ES-I3 (cell line): ENCODE measurements around the gene TTC28.

Experiments used
- H3K36me3 ChIP-seq: 2 replicates; pipeline ENCODE4 v1.6.1; 2013; ENCODE audit warnings: mild to moderate bottlenecking, low read length, control low read depth, moderate library complexity; ENCODE audit not compliant: insufficient read depth
- H3K4me1 ChIP-seq: 2 replicates; pipeline ENCODE4 v1.6.1; 2013; ENCODE audit warnings: mild to moderate bottlenecking, control low read depth, low read length; ENCODE audit not compliant: insufficient read depth
- H3K9ac ChIP-seq: 2 replicates; pipeline ENCODE4 v1.6.1; 2013; ENCODE audit warnings: low read depth, mild to moderate bottlenecking, low read length, moderate library complexity
- H3K9me3 ChIP-seq: 2 replicates; pipeline ENCODE4 v1.6.1; 2013; ENCODE audit warnings: mild to moderate bottlenecking, low read length, moderate library complexity; ENCODE audit not compliant: control insufficient read depth, insufficient read depth

The TTC28 gene

DNA sequence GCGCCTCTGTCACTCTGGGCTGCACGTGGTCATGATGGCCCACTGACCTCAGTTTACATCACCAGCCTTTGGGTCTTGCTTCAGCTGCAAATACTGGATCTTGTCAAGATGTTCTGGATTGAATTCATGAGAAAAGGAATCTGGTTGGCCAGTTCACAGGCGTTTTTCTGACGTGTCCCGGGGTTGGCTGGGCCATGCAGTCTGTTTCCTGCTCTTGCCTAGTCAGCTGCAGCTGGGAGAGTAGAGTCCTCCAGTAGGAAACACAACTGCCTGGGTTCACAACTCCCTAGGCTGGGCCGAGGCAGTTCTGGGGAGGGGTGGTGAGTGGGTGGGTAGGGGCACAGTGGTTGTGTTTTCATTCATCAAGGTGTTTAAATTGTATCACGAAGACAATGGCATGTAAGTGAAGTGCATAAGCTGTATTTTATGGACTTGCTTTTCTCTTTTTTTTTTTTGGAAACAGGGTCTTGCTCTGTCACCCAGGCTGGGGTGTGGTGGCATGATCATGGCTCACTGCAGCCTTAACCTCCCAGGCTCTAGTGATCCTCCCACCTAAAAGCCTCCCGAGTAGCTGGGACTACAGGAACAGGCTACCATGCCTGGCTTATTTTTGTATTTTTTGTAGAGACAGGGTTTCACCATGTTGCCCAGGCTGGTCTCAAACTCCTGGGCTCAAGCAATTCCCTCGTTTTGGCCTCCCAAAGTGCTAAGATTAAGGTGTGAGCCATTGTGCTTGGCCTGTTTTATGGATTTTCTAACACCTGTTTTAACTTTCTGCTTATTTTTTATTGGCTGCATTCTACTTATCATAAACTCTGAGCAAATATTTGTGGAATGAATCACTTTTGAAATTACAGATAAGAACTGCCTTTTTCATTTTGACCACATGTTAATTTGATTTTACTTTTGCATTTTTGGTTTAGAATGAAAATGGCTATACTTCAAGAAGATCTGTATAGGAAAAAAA, 706.6 kb downstream of the TTC28 start:
- Histone ChIP-seq H3K36me3 (no peaks in the 10 kb centered on the region; the same call in 1 of the 2 replicates), H3K4me1 (no peaks in the 10 kb centered on the region), H3K9me3 (no peaks in the 10 kb centered on the region), H3K9ac (no peak overlapping the region)

DNA sequence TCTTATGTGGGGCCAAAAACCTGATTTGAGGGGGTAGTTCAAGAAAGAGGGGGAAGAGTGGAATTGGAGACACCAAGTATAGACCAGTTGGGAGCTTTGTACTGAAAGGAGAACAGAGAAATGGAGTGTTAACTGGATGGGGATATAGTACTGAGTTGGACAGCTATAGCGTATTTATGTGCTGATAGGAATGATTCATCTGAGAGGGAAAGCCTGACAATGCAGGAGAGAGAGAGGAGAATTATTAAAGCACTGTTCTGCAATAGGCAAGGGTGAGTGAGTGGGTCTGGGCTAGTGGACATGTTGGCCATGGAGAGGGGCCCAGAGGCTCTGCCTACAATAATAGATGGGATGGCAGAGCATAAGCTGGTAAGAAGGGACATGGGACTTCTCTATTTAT, 707.7 kb downstream of the TTC28 start:
- H3K4me1 ChIP-seq: no peaks in the 10 kb centered on the region
- no peaks in the 10 kb centered on the region for H3K9me3 ChIP-seq
- H3K9ac ChIP-seq: no peak overlapping the region
- no peaks in the 10 kb centered on the region; the same call in 1 of the 2 replicates for H3K36me3 ChIP-seq

DNA sequence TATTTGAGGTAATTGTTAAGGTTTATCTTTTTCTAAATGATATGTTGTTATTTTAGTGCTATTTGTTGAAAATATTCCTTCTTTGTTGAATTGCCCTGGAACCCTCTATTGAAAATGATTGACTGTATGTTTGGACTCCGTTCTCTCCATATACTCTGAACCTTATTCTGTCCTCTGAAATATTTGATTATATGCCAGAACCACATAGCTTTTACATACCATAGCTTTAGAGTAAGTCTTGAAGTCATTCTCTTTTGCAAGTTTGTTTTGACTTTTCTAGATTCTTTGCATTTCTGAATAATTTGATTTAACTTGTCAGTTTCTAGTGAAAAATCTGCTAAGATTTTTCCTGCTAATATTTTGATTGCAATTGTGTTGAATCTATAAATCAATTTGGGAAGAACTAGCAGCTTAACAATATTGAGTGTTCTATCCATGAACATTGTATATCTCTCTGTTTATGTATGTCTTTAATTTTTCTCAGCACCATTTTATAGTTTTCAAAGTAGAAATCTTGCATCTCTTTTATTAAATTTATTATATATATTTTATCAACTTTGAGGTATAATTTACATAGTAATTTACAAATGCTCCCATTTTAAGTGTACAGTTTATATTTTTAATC, 708.9 kb downstream of the TTC28 start:
- no peaks in the 10 kb centered on the region for H3K9me3 ChIP-seq
- no peak overlapping the region for H3K9ac ChIP-seq
- H3K36me3 ChIP-seq: no peaks in the 10 kb centered on the region; the same call in 1 of the 2 replicates
- H3K4me1 ChIP-seq: 0 out of 2 replicates have a peak, but pooled peaks cover 4% of the 10 kb centered on the region

DNA sequence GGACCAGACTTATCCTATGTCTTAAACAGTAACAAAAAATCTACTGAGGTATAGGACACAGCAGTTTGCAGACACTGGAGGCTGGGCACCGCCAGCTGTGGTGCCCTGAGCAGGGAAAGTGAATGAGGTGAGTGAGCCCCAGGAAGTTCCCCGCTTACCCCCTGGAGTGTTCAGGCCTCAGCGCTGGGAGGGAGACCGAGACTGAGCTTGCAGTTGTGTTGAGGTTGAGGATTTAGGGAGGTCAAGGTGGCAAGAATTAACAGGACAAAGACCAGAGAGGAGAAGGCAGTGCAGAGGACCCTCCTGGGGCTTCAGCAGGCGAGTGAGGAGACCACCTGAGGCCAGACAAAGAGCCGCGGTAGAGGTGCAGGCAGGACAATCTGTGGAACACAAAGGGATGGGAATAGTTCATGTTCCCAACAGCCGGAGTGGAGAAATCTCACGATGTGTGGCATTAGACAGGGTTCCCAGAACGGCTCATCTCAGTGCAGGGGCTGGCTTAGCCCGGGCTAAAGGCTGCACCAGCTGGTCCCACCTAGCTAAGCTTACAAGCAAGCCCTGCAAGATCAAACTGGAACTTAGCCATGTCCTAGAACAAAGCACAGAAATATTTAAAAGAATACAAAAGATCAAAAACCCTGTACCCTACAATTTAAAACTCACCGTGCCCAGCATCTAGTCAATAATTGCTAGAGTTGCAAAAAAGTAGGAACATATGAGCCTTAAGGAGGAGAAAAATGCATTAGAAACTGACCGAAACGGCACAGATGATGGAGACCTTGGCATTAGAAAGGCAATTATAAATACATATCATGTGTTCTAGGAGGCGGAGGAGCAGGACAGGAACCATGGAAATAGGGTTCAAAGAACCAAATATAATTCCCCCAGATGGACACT, 713.2 kb downstream of the TTC28 start:
- H3K9me3 ChIP-seq: no peaks in the 10 kb centered on the region
- no peak overlapping the region for H3K9ac ChIP-seq
- H3K4me1 ChIP-seq: 0 out of 2 replicates have a peak, but pooled peaks cover 4% of the 10 kb centered on the region
- no peaks in the 10 kb centered on the region; the same call in 1 of the 2 replicates for H3K36me3 ChIP-seq

DNA sequence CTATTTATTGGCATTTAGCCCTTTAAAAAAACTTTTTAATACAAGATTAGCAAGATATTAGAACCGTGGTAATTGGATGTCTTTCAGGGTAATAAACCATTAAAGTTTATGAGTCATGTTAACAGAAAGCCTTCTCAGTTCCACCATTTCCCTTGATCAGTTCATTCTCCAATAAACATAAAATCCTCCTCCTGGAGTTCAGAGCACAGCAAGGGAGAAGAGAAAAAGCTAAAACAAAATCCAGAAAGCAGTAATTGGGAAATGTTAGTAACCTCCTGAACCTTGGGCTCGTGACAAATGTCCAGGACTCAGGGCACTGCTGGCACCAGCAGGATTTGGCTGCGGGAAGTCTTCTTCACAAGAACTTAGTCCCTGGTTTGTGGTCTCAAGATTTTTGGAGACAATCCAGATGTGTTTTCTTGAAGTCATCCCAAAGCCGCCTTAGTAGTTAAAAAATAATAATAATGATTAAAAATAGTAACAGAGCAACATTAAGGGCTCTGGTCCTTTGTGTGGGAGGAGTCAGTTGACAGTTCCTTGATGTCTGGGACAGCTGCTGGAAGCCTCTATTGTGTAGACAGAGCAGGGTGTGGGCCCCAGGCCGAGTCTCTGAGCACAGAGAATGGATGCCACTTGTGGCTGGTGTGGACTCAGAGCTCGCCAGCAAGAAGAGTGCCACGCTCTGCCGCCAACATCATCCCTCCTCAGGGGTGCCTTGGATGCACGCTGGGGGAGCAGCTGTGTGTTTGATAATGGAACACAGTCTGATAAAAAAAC, 717.2 kb downstream of the TTC28 start:
- H3K36me3 ChIP-seq: no peaks in the 10 kb centered on the region
- H3K9me3 ChIP-seq: no peaks in the 10 kb centered on the region
- peaks cover 18% of the 10 kb centered on the region; the same call in 1 of the 2 replicates for H3K4me1 ChIP-seq
- no peak overlapping the region for H3K9ac ChIP-seq

DNA sequence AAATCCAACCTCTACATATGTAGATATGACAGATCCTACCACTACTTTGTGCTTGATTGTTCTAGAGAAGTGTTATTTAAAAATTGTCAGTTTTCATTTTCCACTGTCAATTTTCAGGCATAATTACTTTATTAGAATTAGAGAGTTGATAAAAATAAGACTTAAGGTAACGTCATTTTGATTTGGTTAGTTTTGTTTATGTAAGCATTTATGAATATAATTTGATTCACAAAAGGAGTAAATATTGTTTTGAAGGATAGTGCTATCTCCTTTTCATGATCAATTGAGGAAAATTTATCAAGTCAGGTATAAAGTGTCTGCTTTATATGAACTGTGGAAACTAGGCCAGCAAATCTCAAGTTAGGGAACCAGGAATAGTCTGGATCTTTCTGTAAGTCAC, 718.0 kb downstream of the TTC28 start:
- peaks cover 18% of the 10 kb centered on the region; the same call in 1 of the 2 replicates for H3K4me1 ChIP-seq
- H3K36me3 ChIP-seq: no peaks in the 10 kb centered on the region
- no peaks in the 10 kb centered on the region for H3K9me3 ChIP-seq
- H3K9ac ChIP-seq: no peak overlapping the region

DNA sequence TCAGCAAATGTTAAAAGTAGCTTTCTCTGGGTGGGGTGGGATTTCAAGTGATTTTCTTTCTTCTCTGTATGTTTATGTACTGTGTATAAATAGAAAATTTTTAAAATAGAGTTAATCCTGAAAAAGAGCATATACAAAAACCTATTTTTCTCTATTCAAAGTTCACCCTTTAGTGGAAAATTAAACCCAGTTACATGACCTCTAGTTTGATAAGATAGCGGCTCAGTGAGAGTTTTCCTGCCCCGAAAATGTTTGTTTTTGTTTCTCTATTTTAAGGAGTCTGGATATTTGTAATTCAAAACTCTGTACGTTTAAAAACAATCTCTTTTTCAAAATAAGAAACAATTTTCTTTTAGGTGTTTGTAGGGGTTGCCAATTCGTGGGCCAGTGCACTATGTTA, 718.5 kb downstream of the TTC28 start:
- Histone ChIP-seq H3K36me3 (no peaks in the 10 kb centered on the region), H3K9me3 (no peaks in the 10 kb centered on the region)

DNA sequence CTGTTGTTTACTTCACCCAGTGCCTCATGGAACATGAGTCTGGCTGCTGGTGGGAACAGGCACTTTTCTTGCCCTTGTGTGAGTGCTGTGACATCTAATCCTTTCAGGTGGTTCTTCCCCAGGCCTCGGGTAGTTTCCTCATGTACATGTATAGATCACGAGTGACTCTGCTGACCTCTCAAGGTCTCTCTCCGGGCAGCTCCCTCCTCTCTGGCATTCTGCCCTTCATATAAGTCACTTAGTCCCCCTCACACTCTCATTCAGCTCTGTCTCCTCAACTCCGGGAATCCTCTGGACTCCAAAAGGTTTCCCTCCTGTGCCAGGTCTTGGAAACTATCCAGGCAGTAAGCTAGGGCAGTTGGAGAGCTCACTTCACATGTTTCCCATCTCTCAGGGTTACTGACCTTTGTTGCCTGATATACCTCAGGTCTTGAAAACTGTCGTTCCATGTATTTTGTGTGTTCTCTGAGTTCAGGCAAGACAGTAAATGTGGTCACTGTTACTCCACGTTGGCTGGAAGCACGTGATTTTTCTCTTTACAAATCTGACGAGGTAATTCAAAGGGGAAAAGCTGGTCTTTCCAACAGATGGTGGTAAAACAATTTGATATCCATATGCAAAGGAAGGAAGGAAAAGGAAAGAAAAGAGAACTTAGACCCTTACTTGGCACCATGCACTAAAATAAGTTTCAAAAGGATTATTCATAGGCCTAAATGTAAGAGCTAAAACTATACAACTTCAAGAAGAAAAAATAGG, 720.1 kb downstream of the TTC28 start:
- H3K4me1 ChIP-seq: peaks cover 14% of the 10 kb centered on the region; the same call in 1 of the 2 replicates
- no peak overlapping the region for H3K9ac ChIP-seq
- no peaks in the 10 kb centered on the region for H3K9me3 ChIP-seq
- no peaks in the 10 kb centered on the region for H3K36me3 ChIP-seq

More for the DNA sequence above, 718.5 kb downstream of the TTC28 start:
- Histone ChIP-seq H3K4me1 (peaks cover 17% of the 10 kb centered on the region; the same call in 1 of the 2 replicates), H3K9ac (no peak overlapping the region)

DNA sequence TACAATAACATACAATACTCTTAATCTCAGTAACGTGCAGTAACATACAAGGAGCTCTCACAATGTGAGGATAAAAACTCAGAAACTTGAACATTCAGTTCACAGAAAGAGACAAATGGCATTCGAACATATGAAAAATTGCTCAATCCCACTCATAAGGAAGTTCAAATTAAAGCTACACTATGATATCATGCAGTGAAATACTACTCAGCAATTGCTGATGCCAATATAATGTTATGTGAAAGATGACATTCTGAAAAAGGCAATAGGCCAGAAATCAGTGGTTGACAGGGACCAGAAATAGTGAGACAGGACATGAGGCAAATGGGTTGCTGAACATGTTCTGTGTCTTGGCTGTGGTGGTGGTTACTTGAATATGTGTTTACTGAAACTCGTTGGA, 726.9 kb downstream of the TTC28 start:
- no peaks in the 10 kb centered on the region for H3K4me1 ChIP-seq
- H3K36me3 ChIP-seq: no peaks in the 10 kb centered on the region
- no peaks in the 10 kb centered on the region for H3K9me3 ChIP-seq
- H3K9ac ChIP-seq: no peak overlapping the region

DNA sequence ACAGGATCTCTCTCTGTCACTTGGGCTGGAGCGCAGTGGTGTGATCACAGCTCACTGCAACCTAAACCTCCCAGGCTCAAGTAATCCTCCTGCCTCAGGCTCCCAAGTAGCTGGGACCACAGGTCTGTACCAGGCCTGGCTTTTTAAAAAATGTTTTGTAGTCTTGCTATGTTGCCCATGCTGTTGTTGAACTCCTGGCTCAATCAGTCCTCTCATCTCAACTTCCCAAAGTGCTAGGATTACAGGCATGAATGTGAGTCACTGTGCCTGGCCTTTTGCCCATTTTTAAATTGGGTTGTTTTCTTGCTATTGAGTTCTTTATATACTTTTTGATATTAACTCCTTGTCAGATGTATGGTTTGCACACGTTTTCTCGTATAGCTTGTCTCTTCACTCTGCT, 727.5 kb downstream of the TTC28 start:
- Histone ChIP-seq H3K9me3 (no peaks in the 10 kb centered on the region), H3K9ac (no peak overlapping the region), H3K4me1 (no peaks in the 10 kb centered on the region), H3K36me3 (no peaks in the 10 kb centered on the region)

DNA sequence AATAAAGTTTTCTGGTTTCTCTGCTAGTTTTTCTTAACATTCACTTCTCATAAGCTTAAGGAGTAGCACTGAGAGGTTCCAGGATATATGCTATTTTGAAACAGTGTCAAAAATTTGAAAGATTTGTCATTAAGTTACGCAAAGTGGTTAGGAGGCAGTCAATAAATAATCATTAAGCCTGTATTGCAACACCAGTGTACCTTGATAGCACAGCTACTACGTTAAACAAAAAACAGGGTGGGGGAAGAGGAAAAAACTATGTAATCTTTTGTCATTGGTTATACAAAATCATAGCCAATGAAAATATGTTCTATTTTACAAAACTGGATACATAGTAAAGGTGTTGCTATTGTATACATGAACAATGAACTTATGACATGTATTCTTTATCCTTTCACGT, 730.2 kb downstream of the TTC28 start:
- Histone ChIP-seq H3K9me3 (no peaks in the 10 kb centered on the region), H3K9ac (no peak overlapping the region), H3K4me1 (no peaks in the 10 kb centered on the region), H3K36me3 (no peaks in the 10 kb centered on the region)

DNA sequence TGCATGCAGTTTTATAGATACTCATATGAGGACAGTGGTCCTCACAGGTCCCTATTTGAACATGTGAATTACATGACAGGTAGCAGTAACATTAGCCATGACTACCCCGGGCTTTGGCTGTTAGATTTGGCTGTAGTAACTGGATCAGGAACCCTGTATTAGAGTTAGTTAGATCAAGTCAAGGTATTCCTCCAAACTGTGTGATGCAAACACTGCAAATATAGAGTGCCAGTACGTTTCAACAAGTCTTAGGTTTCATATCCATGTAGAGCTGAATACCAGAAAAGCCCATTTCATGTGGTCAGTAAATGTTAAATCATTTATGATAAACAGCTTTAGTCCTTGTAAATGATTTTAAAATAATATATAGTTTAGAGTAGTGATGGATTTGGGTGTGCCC, 731.1 kb downstream of the TTC28 start:
- Histone ChIP-seq H3K4me1 (no peaks in the 10 kb centered on the region), H3K9ac (no peak overlapping the region), H3K9me3 (no peaks in the 10 kb centered on the region), H3K36me3 (no peaks in the 10 kb centered on the region)

DNA sequence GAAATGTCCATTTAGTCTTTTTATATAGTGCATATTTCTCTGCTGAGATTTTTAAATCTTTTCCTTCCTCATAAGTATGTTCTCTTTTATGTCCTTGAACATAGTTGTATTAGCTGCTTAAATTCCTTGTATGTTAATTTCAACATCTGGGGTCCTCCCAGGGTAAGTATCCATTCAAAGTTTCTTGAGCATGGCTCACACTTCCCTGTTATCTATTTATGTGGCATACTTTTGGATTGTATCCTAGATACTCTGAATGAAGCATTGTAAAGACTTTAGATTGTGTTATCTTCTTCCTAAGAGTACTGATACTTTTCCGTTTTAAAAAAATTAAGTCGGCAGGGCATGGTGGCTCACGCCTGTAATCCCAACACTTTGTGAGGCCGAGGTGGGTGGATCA, 732.2 kb downstream of the TTC28 start:
- no peak overlapping the region for H3K9ac ChIP-seq

More for the DNA sequence above, 732.2 kb downstream of the TTC28 start:
- no peaks in the 10 kb centered on the region for H3K9me3 ChIP-seq
- no peaks in the 10 kb centered on the region for H3K4me1 ChIP-seq
- H3K36me3 ChIP-seq: no peaks in the 10 kb centered on the region
